ENCODE results near the gene TOX2.
"Not testable (repeated sequence)": the region's sequence is repeated elsewhere in the genome, so short reads cannot be mapped to it uniquely, and the experiment has no call there.

TOX2 gene

GRCh38 chr20:44033344-44033743 is 118.7 kb downstream of the TOX2 start:
- DNase-seq (ENCODE audit: low spot score), result peak; percentile 52

GRCh38 chr20:44033873-44034272 is 119.2 kb downstream of the TOX2 start:
- no peak for DNase-seq (ENCODE audit: low spot score)

DNA sequence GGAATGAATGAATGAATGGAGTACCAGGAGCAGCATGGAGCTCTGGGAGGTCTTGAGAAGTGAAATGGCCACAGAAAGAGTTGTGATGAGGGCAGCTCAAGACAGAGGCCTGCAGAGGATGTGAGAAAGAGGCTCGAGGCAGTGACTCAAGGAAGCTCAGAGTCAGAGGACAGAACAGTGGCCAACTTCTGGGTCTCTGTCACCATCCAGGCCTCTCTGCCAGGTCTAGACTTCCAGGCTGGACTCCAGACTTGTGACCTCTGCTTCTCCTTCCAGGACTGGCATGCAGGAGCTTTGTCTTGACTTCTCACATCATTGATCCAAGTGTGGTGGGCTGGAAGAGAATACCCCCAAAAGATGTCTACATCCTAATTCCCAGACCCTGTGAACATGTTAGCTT is 119.8 kb downstream of the TOX2 start:
- no peak for DNase-seq (ENCODE audit: low spot score)

DNA sequence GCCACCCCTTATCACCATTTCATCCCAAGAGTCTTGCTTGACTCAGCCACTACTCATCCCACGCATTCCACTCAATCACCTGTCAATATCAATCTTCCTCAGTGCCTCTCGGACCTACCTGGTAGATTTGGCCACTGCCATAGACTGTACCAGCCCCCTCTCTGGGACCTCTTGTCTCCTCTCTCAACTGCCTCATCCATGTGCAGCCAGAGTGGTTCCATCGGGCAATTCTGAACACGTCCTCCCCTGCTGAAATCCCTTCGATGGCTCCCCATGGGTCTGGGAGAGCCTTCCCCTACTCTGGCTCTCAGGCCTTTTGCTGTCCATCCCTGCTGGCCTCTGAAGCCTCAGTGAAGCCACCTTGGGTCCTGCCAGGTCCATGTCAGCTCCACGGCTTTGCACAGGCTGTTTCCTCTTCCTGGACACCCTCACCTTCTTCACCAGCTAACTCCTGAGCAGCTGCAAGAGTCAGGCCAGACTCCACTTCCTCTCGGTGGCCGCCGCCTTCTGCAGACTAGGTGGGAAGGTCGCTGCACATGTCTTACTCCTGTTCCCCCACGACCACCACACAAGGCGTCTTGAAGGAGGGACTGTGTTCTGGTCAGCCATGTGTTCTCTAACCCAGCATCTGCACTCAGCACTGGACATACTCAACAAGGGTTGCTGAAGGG is 120.4 kb downstream of the TOX2 start:
- DNase-seq (ENCODE audit: low spot score), result no peak

DNA sequence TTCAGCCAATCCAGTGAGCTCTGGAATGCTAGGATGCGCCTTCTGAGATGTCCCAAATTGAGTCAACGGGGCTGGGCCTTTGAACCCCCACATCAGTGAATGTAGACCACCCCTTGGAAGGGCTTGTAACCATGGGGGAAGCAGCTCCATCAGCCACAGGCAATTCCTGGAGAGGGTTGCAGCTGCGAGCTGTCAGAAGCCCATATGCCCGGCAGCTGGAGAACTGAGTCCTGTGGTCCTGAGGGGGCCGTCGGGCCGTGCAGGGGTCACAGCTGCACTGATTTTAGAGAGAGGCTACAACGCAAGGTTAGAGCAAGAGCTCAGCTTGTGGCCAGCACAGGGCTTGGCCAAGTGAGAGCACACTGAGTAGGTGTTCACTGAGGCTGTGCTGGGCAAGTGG is 121.3 kb downstream of the TOX2 start:
- no peak for DNase-seq (ENCODE audit: low spot score)

GRCh38 chr20:44036441-44036840 is 121.8 kb downstream of the TOX2 start:
- DNase-seq (ENCODE audit: low spot score), result no peak

DNA sequence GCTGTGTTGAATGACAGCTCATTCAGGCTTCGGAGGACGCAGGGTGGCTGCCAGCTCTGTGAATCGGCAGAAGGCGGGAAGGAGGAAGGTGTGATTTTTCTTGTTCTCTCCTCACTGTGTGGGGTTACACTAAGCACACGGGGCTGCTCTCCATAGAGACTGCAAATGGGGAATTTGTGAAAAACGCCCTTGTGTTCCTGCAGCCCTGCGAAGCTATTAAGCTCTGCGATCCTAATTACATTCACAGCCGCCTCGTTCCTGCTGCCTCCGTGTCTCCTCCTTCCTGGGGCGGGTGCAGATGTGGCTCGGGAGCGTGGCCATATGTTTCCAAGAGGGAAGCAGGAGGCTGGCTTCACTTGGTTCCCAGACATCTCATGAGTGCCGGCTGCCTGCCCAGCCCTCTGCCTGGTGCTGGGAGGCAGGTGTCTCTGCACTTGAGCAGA is 124.0 kb downstream of the TOX2 start:
- no peak for DNase-seq (ENCODE audit: low spot score)

- DNase-seq (ENCODE audit: low spot score), result no peak
Measured at GRCh38 chr20:44039147-44039546, 124.5 kb downstream of the TOX2 start.

DNA sequence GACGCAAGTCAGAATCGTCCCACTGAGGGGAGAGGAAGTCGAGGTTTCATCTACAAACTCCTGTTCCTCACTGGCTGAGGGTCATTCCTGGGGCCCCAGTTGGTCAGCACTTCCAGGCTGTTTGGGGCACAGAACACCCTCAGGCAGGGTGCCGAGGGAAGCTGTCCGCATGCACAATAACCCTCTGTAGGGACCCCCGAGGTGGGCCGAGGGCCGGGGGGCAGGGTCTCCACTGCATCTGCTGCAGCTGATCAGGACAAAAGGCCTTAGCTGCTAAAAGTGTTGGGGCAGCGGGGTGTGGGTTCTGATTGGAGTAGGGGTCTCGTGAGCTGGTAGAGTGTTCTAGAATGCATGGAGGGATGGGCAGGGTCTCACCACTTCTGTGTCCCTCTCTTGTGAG is 125.1 kb downstream of the TOX2 start:
- no peak for DNase-seq (ENCODE audit: low spot score)

DNA sequence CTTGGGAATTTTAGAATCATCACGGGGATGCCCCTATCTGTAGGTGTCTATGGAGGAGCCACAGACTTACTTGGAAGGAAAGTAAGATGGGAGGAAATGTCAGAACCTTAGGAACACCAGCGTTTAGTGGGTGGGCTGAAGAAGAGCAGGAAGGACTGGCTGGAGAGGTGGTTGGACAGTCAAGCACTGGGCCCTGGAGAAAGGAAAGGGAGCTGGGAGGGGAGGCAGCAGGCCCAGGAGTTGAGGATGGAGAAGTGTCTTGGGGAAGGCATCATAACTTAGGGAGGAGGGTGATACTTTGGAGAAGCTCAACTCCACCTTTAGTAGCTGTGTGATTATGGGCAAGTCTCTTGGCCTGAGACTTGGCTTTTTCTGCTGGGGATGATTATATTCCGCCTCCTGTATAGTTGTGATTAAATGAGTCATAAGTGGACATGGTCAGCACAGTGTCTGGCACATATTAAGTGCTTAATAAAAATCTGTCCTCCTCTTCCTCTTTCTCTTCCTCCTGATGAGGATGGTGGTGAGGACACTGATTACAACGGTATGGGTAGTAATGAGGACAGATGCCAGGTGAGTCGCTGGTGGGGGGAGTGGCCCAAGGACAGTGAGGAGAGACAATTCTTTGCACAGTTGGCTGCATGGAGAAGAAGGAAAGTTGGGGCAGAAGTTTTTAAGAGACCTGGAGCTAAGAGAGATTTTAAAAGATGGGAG is 125.7 kb downstream of the TOX2 start:
- DNase-seq (ENCODE audit: low spot score), result no peak

- DNase-seq (ENCODE audit: low spot score), result no peak
Measured at GRCh38 chr20:44041001-44041400, 126.3 kb downstream of the TOX2 start.

GRCh38 chr20:44044712-44045111 is 130.1 kb downstream of the TOX2 start:
- DNase-seq (ENCODE audit: low spot score), result not testable (repeated sequence)

DNA sequence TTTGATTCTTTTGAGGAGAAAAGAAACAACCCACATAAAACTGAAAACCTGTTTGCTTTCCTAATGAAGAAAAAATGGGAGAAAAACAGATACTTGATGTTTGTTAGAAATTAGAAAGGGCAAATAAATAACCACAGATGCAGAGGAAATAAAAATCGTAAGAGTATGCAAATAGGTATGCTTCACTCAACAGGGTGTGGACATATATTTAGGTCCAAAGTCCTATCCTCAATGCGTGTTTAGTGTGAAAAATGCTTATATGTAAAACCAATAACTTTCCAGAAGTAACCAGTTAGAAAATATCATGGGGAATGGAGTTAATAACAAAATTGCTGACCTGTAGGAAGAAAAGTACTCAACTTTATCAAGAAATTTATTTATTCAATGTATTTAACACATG is 135.7 kb downstream of the TOX2 start:
- DNase-seq (ENCODE audit: low spot score), result no peak

DNA sequence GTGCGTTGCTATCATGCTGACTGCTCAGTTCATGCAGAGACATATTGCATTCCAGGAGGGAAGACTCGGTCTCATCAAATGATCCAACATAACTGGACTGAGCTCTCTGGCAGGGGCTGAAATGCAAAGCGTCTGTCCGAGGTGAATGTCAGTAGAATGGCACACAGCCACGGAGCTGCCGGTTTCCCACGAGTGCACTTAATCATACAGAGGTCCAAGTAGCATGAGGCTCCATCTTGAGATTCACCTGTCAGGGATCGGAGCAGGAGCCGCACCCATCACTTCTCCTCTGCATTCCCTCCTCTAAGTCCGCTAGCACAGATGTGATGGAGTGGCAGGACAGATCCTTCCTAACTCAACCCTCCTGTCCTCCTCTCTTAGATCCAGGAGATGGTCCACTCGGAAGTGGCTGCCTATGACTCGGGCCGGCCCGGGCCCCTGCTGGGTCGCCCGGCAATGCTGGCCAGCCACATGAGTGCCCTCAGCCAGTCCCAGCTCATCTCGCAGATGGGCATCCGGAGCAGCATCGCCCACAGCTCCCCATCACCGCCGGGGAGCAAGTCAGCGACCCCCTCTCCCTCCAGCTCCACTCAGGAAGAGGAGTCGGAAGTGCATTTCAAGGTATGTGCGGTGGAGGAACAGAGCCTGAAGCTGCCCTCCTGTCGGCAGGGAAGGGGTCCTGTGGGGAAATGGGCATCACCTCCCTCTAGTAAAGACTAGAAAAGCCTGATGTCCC is 136.4 kb downstream of the TOX2 start:
- no peak for DNase-seq (ENCODE audit: low spot score)

GRCh38 chr20:44051661-44052000 is 137.0 kb downstream of the TOX2 start:
- DNase-seq (ENCODE audit: low spot score), result no peak

DNA sequence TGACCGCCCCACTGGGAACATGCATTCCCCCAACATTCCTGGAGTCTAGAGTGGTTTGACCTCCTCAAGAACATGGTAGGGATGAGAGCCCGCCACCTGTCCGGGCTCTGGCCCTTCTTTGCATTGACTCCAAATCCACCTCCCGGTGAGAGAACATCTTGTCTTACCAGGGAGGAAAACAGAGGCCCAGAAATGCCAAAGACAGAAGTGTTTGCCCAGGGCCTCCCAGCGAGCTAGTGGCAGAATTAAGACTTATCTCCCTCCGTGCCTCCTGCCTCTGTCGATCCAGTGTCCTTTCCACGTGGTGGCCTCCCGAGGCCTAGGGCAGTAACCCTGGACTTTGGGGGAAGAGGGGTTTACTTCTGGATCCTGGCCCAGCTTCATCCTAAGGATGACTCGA is 137.5 kb downstream of the TOX2 start:
- DNase-seq (ENCODE audit: low spot score), result no peak

GRCh38 chr20:44053046-44053445 is 138.4 kb downstream of the TOX2 start:
- DNase-seq (ENCODE audit: low spot score), result no peak

DNA sequence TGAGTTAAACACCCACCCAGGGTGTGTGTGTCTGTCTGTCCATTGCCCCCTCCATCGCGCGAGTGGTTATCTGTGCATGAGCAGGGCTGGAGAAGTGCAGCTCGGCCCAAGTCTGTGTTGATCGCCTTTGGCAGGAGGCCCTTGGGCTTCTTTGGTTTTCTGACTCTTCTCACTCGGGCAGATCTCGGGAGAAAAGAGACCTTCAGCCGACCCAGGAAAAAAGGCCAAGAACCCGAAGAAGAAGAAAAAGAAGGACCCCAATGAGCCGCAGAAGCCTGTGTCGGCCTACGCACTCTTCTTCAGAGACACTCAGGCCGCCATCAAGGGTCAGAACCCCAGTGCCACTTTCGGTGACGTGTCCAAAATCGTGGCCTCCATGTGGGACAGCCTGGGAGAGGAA is 139.5 kb downstream of the TOX2 start:
- no peak for DNase-seq (ENCODE audit: low spot score)

DNA sequence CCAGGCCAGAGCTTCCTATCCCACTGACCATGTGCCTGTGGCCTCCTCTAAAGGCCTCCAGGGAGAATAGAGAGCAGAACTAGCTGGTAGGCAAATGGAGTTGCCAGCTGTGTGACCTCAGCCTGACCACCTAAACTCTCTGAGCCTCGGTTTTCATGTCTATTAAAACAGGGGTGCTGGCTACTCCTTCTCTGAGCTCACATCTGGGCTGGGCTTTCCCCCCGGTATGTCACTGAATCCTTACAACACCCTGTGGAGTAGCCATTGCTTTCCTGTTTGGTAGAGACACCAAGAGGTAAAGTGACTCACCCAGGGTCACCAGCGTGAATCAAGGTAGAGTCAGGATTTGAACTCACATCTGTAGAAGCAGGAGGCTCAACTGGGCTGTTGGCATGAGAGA is 140.2 kb downstream of the TOX2 start:
- no peak for DNase-seq (ENCODE audit: low spot score)

- DNase-seq (ENCODE audit: low spot score), result no peak
Measured at GRCh38 chr20:44056010-44056698, 141.5 kb downstream of the TOX2 start.

DNA sequence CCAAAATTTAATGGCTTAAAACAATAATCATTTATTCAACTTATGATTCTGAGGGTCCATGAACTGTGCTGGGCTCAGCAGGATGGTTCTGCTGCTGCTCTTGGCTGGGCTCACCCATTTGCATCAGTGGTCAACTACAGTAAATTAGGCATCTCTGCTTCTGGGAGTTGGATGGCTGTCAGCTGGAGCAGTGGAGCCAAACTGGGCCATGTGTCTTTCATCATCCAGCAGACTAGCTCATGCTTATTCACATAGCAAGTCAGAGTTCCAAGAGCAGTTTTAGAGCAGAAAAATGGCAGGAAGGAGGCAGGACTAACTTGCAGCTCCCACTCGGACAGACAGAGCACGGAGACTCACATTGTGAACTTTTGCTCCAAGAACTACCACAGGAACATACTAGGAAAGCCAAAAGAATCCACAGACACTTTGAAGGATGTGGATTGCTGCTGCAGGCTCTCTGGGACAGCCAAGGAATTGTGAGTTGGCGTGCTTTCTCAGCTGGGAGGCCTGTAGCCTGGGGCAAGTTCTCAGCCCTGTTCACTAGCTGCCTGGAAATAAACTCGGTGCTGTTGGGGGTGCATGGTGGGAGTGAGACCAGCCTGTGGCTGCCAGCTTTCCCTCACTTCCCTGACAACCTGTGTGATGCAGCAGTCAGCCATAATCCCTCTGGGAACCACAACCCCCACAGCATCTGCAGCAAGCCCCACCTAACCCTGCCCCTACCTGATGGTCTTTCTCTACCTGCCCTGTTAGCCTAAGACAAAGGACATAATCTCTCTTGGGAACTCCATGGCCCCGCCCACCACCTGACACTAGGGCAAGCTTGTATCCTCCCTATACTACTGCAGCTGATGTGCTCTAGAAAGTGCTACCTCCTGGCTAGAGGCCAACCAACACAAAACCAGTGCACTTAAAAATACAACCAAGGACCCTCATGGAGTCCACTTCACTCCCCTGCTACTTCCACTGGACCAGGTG is 143.3 kb downstream of the TOX2 start:
- DNase-seq (ENCODE audit: low spot score), result no peak
